GM10847 (cell line): Measurements from ENCODE around the gene RASA3.

Source experiments
- POLR2A ChIP-seq: IDR thresholded peaks from 2 replicates; pipeline ENCODE4 v1.6.1; 2011; ENCODE audit not compliant: insufficient read length; ENCODE audit errors: extremely low read depth

Gene RASA3

DNA sequence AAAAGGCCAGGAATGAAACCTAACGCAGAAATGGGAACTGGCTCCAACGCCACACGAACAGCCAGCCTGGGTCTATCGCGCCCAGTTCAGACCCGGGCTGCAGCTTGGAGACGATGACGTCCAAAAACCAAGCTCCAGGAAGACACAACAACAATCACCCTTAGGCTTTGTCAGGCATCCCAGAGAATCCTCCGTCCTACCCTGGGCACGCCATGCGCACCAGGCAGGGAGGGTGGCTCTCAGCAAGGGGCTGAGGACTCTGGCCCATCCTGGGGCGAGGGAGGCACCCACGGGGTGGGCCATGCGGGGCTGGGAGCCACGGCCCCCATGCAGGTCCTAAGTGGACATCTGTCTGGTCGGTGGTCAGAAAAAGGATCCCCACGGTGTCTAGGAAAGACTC lies 9.0 kb downstream of the RASA3 start:
- no peak for TF ChIP-seq POLR2A

DNA sequence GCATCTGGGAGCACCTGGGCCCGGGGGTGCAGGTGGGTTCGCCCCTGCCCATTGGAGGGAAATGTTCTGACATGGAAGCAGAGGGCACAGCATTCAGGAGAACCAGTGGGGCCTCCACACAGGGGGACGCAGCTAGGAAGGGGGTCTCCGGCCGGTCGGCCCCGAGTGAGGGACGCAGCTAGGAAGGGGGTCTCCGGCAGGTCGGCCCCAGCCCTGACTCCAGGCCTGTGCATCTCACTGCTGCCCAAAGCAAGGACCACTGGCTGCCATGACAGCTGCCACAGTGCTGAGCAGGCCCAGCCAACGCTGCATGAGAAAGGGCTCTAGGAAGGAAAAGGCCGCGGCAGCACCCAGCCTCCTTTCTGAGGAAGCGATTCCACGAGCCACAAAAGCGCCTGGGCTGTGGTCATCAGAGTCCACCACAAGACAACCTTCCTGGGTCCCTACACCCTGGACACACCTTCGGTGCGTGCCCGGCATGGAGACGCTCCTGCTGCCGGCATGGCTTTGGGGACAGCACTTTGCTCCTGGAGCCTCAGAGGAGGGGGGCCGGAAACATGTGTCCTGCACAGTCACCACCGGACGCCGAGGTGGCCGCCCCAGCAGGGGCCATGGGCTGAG lies 9.7 kb downstream of the RASA3 start:
- no peak for TF ChIP-seq POLR2A

DNA sequence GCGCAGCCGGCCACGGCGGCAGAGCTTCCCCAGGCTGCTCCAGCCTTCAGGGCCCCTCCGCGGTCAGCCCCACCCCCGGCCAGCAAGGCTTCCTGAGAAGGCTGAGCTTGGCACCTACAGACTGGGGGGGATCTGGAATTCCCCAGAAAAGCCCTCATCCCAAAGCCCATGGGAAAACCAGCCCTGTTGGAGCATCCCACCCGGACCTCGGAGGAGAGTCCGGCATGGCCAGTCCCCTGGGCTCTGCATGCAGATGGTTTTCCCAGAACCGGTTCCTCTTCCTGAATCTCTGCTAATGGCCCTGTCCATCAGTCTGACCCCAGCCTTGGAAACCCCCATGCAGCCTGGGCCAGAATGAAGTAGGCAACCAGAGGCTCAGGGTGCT lies 10.3 kb downstream of the RASA3 start:
- no peak for TF ChIP-seq POLR2A

DNA sequence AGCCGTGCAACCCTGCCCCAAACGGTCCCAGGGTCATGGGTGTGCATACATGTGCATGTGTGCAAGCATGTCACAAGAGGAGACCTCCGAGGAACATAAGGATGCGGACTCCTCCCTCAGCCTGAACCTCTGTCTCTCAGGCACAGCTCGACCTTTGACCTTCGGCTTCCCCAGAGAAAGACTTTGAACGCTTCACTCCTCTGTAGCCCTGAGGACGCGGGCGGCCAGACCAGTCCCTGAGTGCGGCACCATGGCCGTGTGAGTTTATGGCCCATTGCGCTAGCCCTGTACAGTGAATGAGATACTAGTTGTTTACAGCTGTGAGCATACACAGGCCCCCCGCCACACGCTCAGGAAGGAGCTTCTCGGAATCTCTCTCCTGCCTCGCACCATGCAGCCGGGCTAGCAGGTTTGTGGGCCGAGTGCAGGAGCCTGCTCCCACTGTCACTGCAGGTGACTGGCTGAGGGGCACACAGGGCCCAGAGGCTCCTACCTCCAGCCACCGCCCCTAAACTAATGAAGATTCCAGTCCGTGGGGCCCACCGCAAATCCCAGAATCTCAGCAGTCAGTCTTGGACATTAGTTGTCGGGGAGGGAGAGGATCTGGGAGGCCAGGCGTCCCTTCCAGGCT lies 10.8 kb downstream of the RASA3 start:
- no peak for TF ChIP-seq POLR2A

DNA sequence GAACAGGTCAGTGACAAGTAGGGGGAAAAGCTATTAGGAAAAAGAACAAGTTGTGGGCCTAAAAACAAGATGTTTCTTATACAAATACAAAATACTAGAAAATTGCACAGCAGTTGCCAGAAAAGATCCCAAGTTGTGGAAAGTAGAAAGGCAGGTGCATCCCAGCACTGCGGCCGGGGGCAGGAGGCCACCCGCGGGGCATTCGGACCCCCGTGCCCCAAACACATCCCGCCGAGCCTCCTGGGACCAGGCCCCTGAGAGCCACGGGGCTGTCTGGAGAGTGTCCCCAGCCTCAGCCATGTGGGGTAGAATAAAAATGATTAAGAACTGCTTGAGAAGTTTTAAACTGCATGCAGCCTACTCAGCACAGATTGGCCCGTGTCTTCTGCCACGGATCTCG lies 11.4 kb downstream of the RASA3 start:
- TF ChIP-seq POLR2A: no peak

DNA sequence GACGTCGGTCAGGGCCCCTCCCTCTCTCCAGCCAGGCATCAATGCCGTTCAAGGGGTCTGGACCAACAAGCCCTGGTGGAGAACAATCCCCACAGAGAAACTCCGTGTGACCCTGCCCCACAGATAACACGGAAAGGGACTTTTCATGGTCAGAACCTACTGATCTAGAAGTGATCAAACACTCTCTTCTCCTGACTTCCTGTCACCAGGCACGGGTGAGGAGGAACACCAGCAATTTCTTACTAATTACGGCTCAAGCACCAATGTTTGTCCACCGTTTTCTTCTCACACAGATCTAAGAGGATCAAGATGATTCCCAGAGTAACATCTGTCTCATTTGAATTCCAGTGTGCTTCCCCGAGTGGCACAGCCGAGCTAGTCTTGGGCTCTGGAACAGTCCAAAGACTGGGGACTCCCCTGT lies 11.8 kb downstream of the RASA3 start:
- TF ChIP-seq POLR2A: no peak

DNA sequence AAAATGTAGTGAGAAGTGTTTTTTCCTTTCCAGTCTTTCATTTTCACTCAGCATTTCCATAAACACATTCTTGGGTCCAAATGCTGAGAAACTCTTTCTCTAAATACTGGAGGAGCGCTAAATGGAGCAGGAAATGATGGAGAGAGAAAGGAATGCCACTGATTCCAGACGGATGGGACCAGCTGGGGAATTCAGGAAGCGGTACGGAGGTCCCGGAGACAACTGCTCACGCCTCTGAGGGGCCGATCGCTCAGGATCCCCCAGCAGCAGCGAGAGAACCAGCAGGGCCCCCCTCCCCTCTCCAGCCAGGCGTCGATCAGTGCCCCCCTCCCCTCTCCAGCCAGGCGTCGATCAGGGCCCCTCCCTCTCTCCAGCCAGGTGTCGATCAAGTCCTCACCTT lies 13.2 kb downstream of the RASA3 start:
- TF ChIP-seq POLR2A: no peak

DNA sequence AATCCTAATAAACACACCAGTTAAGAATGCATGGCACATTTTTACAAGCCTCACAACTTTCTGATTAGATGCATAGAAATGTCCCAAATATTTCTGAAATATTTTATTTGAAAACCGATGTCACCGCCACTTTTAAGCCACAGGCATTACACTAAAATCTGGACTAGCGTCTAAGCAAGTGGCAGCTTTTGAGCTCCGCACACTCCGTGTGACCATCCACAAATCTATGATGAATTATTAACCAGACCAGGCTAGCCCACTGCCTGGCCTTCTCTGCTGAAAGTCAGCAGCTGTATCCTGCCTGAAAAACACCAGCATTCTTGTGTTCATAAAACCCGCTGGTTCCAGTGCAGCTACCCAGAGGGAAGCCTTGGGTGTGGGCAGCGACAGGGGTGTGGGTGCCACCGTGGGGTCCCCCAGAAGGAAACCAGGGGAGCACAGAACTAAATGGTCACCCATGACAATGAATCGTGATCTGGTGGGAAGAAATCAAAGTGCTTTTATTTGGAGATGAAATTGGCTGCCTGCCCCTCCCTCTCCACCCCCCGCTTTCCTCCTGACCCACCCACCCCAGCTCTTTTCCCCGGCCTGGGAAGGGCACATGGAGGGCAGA lies 13.8 kb downstream of the RASA3 start:
- no peak for TF ChIP-seq POLR2A

DNA sequence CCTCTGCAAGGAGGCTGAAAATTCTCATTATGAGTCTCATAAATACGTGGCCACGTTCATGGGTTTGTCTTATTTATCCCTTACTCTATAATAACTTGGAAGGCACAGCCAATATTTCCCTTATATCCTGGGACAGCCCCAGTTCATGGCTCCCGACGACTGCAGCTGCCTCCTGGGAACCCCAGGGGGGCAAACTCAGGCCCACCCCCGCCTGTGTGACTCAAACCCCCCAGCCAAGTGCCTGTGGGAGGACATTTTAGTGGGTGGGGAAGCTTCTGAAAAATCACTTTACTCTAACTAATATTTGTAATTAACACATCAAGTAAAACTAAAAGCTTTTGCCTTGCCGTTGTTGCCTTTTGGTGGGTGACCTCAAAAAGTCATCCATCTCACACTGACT lies 14.3 kb downstream of the RASA3 start:
- TF ChIP-seq POLR2A: no peak

DNA sequence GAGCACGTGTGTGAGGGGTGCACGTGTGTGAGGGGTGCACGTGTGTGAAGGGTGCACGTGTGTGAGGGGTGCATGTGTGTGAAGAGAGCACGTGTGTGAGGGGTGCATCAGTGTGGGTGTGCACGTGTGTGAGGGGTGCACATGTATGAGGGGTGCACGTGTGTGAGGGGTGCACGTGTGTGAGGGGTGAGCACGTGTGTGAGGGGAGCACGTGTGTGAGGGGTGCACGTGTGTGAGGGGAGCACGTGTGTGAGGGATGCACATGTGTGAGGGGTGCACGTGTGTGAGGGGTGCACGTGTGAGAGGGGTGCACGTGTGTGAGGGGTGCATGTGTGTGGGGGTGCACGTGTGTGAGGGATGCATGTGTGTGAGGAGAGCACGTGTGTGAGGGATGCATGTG lies 15.7 kb downstream of the RASA3 start:
- no peak for TF ChIP-seq POLR2A

DNA sequence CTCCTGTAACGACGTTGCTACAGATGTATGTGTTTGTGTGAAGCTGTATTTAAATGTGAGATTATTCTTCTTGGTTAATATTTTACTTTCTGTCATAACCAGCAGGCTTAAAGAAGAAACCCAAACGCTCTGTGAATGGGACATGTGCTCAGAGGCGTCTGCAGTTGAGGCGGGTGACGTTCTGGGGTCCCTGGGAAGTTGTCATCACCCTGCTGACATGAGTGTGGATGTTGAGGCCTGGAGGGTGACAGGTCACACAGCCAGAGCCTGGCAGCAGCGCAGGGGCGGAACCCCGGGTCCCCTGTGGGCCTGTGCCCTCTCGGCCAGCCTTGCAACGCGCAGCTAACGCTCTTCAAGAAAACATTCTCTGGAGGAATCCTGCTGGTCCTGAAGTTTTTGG lies 16.6 kb downstream of the RASA3 start:
- TF ChIP-seq POLR2A: no peak

DNA sequence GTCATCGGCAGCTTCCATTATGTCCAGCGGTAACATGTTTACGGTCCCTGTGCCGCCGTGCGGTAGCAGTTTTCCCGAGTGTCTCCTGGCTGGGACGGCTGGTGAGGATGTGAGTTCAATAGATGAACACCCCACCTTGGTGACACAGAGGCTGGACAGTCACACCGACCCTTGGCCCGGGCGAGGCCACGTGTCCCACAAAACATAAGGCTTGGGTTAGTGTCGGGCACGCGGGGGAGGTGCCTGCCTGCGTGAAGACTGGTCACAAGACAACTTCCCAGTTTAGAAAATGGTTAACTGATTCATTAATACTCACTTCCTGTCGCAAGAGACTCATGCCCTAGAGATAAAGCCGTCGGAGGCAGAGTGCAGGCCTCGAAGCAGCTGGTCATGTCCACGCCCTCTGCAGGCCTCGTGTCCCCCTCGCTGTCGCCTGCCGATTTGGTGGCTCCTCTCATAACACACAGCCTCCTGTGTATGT lies 17.2 kb downstream of the RASA3 start:
- no peak for TF ChIP-seq POLR2A

DNA sequence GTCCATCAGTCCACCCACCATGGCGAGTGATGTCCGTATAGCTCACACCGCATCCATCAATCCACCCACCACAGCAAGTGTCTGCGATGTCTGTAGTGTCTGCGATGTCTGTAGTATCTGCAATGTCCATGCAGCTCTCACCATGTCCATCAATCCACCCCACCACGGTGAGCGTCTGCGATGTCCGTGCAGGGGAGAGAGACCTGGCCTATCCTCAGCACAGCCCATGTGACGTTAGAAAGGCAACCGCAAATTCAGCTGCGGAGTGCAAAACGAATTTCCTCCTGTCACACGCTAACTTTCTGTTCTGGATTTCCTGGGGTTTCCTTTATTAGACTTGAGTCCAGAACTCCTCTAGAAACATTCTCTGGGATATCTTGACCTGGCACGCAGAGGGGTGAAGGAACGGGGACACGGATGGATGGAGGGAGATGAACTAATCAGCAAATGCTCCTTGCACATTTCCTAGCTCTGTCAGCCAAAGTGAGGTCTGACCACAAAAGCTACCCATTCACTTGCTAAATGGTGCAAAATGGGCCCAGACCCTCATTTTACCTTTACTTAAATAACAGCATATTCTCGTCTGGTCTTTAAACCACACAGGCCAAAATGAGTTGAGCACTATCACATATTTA lies 18.3 kb downstream of the RASA3 start:
- TF ChIP-seq POLR2A: no peak

DNA sequence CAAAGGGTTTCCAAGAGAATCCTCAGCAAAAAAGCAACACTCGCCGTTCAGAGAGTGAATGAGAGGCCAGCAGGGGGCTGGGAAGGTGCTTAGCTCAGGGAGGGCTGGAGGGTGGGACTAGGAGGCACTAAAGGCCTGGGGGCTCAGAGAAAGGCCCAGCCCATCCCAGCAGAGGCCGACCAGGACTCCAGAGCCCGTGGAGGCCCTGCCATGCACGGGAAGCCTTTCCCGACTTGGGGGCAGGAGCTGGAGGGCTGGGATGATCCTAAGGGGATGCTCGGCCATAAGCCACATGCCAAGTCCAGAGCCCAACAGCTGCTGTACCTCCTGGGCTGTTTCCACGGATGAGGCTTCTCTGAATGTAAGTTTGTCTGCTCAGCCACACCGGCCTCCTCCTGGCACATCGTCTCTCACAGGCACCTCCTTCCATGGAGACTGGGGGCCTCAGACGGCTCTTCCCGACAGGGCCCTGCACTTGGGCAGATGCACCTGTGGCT lies 19.5 kb downstream of the RASA3 start:
- no peak for TF ChIP-seq POLR2A

DNA sequence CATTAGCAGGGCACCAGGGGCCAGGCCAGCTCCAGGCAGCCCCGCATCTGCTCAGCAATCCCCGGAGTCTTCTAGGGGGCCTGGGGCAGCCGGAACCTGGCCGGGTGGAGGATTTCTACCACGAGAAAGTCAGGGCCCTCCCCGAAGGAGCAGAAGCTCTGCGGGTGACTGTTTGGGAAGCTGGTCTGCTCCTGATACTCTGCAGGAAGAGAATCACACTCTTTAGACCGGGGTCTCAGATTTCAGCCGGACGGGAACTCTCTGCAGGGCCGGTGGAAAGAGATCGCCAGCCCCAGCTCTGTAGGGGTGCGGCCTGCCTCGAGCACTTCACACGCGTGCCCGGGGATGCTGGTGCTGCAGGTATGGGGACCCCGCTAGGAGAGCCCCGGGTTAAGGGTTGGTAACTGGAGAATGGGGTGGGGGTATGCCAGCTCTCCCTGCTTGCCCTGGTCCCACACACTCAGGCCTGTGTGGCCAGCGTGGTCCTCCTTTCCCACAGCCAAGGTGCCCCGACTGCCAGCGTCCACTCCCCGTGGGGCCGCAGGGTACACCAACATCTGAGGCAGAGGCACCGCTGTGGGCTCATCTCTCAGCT lies 20.1 kb downstream of the RASA3 start:
- TF ChIP-seq POLR2A: no peak

DNA sequence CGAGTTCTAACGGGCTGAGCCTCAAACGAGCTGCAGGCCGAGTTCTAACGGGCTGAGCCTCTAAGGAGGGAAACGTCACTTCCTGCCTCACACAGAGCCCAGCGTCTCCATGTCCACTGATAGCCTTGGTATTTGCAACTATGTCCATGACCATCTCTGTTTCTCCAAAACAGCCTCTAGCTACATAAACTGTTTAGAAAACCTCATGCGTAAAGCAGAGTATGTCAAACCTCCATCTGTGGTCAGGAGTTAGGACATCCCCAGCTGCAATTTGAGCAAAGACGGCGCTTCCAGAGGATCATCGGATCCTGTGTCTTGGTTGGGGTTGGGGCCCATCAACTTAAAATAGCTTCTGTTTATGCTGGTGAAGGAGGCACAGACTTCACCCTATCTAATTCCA lies 20.8 kb downstream of the RASA3 start:
- no peak for TF ChIP-seq POLR2A
